Naive thymus-derived CD8-positive, alpha-beta T cell (primary cell): ENCODE results near the gene TEX19. TPM values are rescaled to one million over a fixed set of nuclear protein-coding genes. Genes with fewer than 3 reads are reported as not detected.
A peak's percentile ranks its signal among the peaks of the same experiment; 100 is the strongest.

Source experiments
- ATAC-seq, 2 donors: fragments of 150-1000 bp; cut with Tn5 transposase in 1 of 2; sonication (Bioruptor Pico), chemical (Tn5 transposase) in 1 of 2; 1 replicate in 1 of 2; 2 replicates in 1 of 2; pipeline ENCODE4 v1.10.0; 2021; ENCODE audit warnings: mild to moderate bottlenecking in 2 of 2, moderate library complexity in 2 of 2
- POLR2A ChIA-PET: fragments of 350-600 bp; sonication (Branson Sonifier 250); formaldehyde crosslinking; loops from one replicate; lab custom pipeline; 2021; ENCODE audit warnings: antibody characterized with exemption; lab: Charles Lee
- DNase-seq, 10 donors: peaks; one replicate each; pipeline versions ENCODE4 v3.0.0 to v3.0.0-alpha.2; 2020 to 2022
- H3K27ac Mint-ChIP-seq, 10 donors: one replicate each; pipeline ENCODE4 v1.8.0; 2020 to 2022; ENCODE audit warnings: mild to moderate bottlenecking in 10 of 10, mixed read lengths in 10 of 10, moderate library complexity in 4 of 10, inconsistent platforms in 1 of 10
- H3K27me3 Mint-ChIP-seq, 5 donors: one replicate each; pipeline ENCODE4 v1.8.0; 2021 to 2022; ENCODE audit warnings: mixed read lengths in 5 of 5
- H3K36me3 Mint-ChIP-seq, 3 donors: one replicate each; pipeline ENCODE4 v1.8.0; 2020 to 2022; ENCODE audit warnings: mixed read lengths in 3 of 3, mild to moderate bottlenecking in 2 of 3, inconsistent platforms in 1 of 3
- H3K4me1 Mint-ChIP-seq, 4 donors: one replicate each; pipeline ENCODE4 v1.8.0; 2021 to 2022; ENCODE audit warnings: mixed read lengths in 4 of 4
- H3K4me3 Mint-ChIP-seq, 10 donors: one replicate each; pipeline ENCODE4 v1.8.0; 2020 to 2022; ENCODE audit warnings: mild to moderate bottlenecking in 10 of 10, mixed read lengths in 10 of 10, moderate library complexity in 6 of 10, inconsistent platforms in 1 of 10
- H3K9me3 Mint-ChIP-seq, 9 donors: one replicate each; pipeline ENCODE4 v1.8.0; 2020 to 2022; ENCODE audit warnings: mixed read lengths in 9 of 9, mild to moderate bottlenecking in 3 of 9, inconsistent platforms in 1 of 9, moderate library complexity in 1 of 9
- polyA plus RNA-seq, 3 donors: library from polyadenylated mRNA; unstranded; fragments of 300-500 nt; fragmentation: Illumina TruSeq; gene quantifications; one replicate each; pipeline ENCODE4 v1.2.3, GENCODE V29; 2021
- total RNA-seq, 8 experiments: library from RNA in 2 of 8; stranded (reverse) in 2 of 8; gene quantifications; one replicate each; pipeline ENCODE4 v1.2.3 and lab custom pipeline; 2021 to 2026

The TEX19 gene
- total and polyA plus RNA-seq, 5 experiments from 2014 or later = not detected

- ATAC-seq = no peak
- H3K36me3 Mint-ChIP-seq = peaks cover 0 to 4% (median 0%) of the 10 kb centered on the region in 3 donors
- peaks cover 0 to 10% (median 6%) of the 10 kb centered on the region in 4 donors for H3K4me1 Mint-ChIP-seq
- peaks cover 0 to 4% (median 0%) of the 10 kb centered on the region in 5 donors for H3K27me3 Mint-ChIP-seq
- no peak overlapping the region for H3K4me3 Mint-ChIP-seq
- DNase-seq = no peak
- POLR2A ChIA-PET = no interaction called here
- no peaks in the 10 kb centered on the region for H3K9me3 Mint-ChIP-seq
- peak overlapping the region in 5 of 10 donors; percentile 13 to 89 (median 69) for H3K27ac Mint-ChIP-seq
Measured at GRCh38 chr17:82387705-82388106, 28.7 kb downstream of the TEX19 start.

GRCh38 chr17:82388223-82388921 lies 29.3 kb downstream of the TEX19 start:
- Mint-ChIP-seq H3K4me1 (peaks cover 0 to 10% (median 6%) of the 10 kb centered on the region in 4 donors), H3K27ac (peak overlapping the region in 1 of 10 donors; percentile 13), H3K4me3 (no peak overlapping the region), H3K27me3 (peaks cover 0 to 4% (median 0%) of the 10 kb centered on the region in 5 donors), H3K9me3 (no peaks in the 10 kb centered on the region), H3K36me3 (peaks cover 0 to 8% (median 0%) of the 10 kb centered on the region in 3 donors)
- ATAC-seq (no peak), DNase-seq (peak in 1 of 10 donors; percentile 63)
- POLR2A ChIA-PET = no interaction called here

GRCh38 chr17:82388922-82389283 lies 29.9 kb downstream of the TEX19 start:
- peaks cover 0 to 12% (median 3%) of the 10 kb centered on the region in 3 donors for H3K36me3 Mint-ChIP-seq
- H3K4me1 Mint-ChIP-seq = peaks cover 2 to 10% (median 6%) of the 10 kb centered on the region in 4 donors
- H3K4me3 Mint-ChIP-seq = no peak overlapping the region
- H3K27ac Mint-ChIP-seq = peak overlapping the region in 1 of 10 donors; percentile 87
- ATAC-seq = no peak
- peak in 1 of 10 donors; percentile 16 for DNase-seq
- no peaks in the 10 kb centered on the region for H3K27me3 Mint-ChIP-seq
- POLR2A ChIA-PET = no interaction called here
- no peaks in the 10 kb centered on the region for H3K9me3 Mint-ChIP-seq

GRCh38 chr17:82389379-82389778 lies 30.3 kb downstream of the TEX19 start:
- peak overlapping the region in 2 of 10 donors; percentile 38 to 87 for H3K27ac Mint-ChIP-seq
- POLR2A ChIA-PET = no interaction called here

GRCh38 chr17:82390015-82390859 lies 31.2 kb downstream of the TEX19 start:
- no peak for ATAC-seq
- Mint-ChIP-seq H3K4me3 (no peak overlapping the region), H3K4me1 (peaks cover 2 to 10% (median 6%) of the 10 kb centered on the region in 4 donors)

More at GRCh38 chr17:82389379-82389778, 30.3 kb downstream of the TEX19 start:
- ATAC-seq (no peak), DNase-seq (peak in 1 of 10 donors; percentile 28)
- Mint-ChIP-seq H3K4me1 (peaks cover 2 to 10% (median 6%) of the 10 kb centered on the region in 4 donors), H3K27me3 (no peaks in the 10 kb centered on the region), H3K4me3 (no peak overlapping the region), H3K9me3 (no peaks in the 10 kb centered on the region), H3K36me3 (peaks cover 0 to 14% (median 3%) of the 10 kb centered on the region in 3 donors)

GRCh38 chr17:82390860-82391435 lies 31.9 kb downstream of the TEX19 start:
- no peak overlapping the region for H3K4me3 Mint-ChIP-seq
- H3K36me3 Mint-ChIP-seq = peaks cover 0 to 14% (median 3%) of the 10 kb centered on the region in 3 donors
- no peaks in the 10 kb centered on the region for H3K27me3 Mint-ChIP-seq
- POLR2A ChIA-PET = no interaction called here
- H3K27ac Mint-ChIP-seq = no peak overlapping the region
- DNase-seq (peak in 1 of 10 donors; percentile 31), ATAC-seq (no peak)
- H3K4me1 Mint-ChIP-seq = peaks cover 2 to 10% (median 6%) of the 10 kb centered on the region in 4 donors
- no peaks in the 10 kb centered on the region for H3K9me3 Mint-ChIP-seq

More at GRCh38 chr17:82390015-82390859, 31.2 kb downstream of the TEX19 start:
- no peak overlapping the region for H3K27ac Mint-ChIP-seq
- POLR2A ChIA-PET = no interaction called here
- peaks cover 0 to 14% (median 3%) of the 10 kb centered on the region in 3 donors for H3K36me3 Mint-ChIP-seq
- peak in 1 of 10 donors; percentile 59 for DNase-seq
- no peaks in the 10 kb centered on the region for H3K9me3 Mint-ChIP-seq
- H3K27me3 Mint-ChIP-seq = no peaks in the 10 kb centered on the region

GRCh38 chr17:82391496-82392066 lies 32.5 kb downstream of the TEX19 start:
- Mint-ChIP-seq H3K4me1 (peaks cover 3 to 10% (median 7%) of the 10 kb centered on the region in 4 donors), H3K36me3 (peaks cover 0 to 14% (median 3%) of the 10 kb centered on the region in 3 donors), H3K27me3 (no peaks in the 10 kb centered on the region), H3K9me3 (no peaks in the 10 kb centered on the region), H3K4me3 (no peak overlapping the region), H3K27ac (no peak overlapping the region)
- POLR2A ChIA-PET = no interaction called here
- DNase-seq = peak in 1 of 10 donors; percentile 31
- no peak for ATAC-seq

GRCh38 chr17:82392209-82392920 lies 33.3 kb downstream of the TEX19 start:
- no peak for ATAC-seq
- Mint-ChIP-seq H3K4me3 (no peak overlapping the region), H3K27me3 (no peaks in the 10 kb centered on the region), H3K9me3 (no peaks in the 10 kb centered on the region), H3K36me3 (peaks cover 0 to 19% (median 3%) of the 10 kb centered on the region in 3 donors), H3K27ac (no peak overlapping the region), H3K4me1 (peaks cover 2 to 8% (median 6%) of the 10 kb centered on the region in 4 donors)
- POLR2A ChIA-PET = interaction anchor here (0.6 kb wide), 1 partner anchor 25 kb away, joined by 3 read pairs; no protein-coding TSS in a partner anchor
- DNase-seq = peak in 1 of 10 donors; percentile 26

- POLR2A ChIA-PET = interaction anchor here (0.6 kb wide), 1 partner anchor 25 kb away, joined by 3 read pairs; no protein-coding TSS in a partner anchor
- no peak for ATAC-seq
- Mint-ChIP-seq H3K4me3 (no peak overlapping the region), H3K36me3 (peaks cover 0 to 19% (median 3%) of the 10 kb centered on the region in 3 donors), H3K27ac (no peak overlapping the region), H3K9me3 (no peaks in the 10 kb centered on the region), H3K4me1 (peaks cover 0 to 8% (median under 1%) of the 10 kb centered on the region in 4 donors), H3K27me3 (no peaks in the 10 kb centered on the region)
- peak in 1 of 10 donors; percentile 27 for DNase-seq
Measured at GRCh38 chr17:82392941-82393340, 33.9 kb downstream of the TEX19 start.

GRCh38 chr17:82394278-82394677 lies 35.2 kb downstream of the TEX19 start:
- ATAC-seq = no peak
- POLR2A ChIA-PET = no interaction called here
- peak overlapping the region in 2 of 10 donors; percentile 25 to 50 for H3K27ac Mint-ChIP-seq
- no peak for DNase-seq
- peaks cover 0 to 24% (median 3%) of the 10 kb centered on the region in 3 donors for H3K36me3 Mint-ChIP-seq
- no peaks in the 10 kb centered on the region for H3K9me3 Mint-ChIP-seq
- H3K27me3 Mint-ChIP-seq = no peaks in the 10 kb centered on the region
- H3K4me3 Mint-ChIP-seq = no peak overlapping the region
- H3K4me1 Mint-ChIP-seq = peaks cover 0 to 8% (median 0%) of the 10 kb centered on the region in 4 donors

GRCh38 chr17:82396601-82397435 lies 37.8 kb downstream of the TEX19 start:
- peak in 1 of 10 donors; percentile 48 for DNase-seq
- no peak for ATAC-seq
- POLR2A ChIA-PET = no interaction called here
- no peak overlapping the region for H3K4me3 Mint-ChIP-seq
- no peaks in the 10 kb centered on the region for H3K27me3 Mint-ChIP-seq
- peaks cover 10 to 18% (median 12%) of the 10 kb centered on the region in 4 donors for H3K4me1 Mint-ChIP-seq
- H3K36me3 Mint-ChIP-seq = peaks cover 0 to 30% (median 3%) of the 10 kb centered on the region in 3 donors
- peak overlapping the region in 1 of 10 donors; percentile 36 for H3K27ac Mint-ChIP-seq
- no peaks in the 10 kb centered on the region for H3K9me3 Mint-ChIP-seq
